GM12878 (cell line): ENCODE results near the gene SIGLEC10. TPM values are rescaled to one million over a fixed set of nuclear protein-coding genes. Genes with fewer than 3 reads are reported as not detected.

Experiments used
- BHLHE40 ChIP-seq, 2 experiments: fragments of 450-650 bp in 1 of 2; IDR thresholded peaks; 2 replicates each; pipeline ENCODE4 v1.6.1; 2011 to 2017; ENCODE audit warnings: low read depth in 2 of 2, borderline replicate concordance in 1 of 2, improper control_type of control experiment in 1 of 2, low read length in 1 of 2, mild to moderate bottlenecking in 1 of 2
- E4F1 ChIP-seq: fragments of 450-650 bp; IDR thresholded peaks from 2 replicates; pipeline ENCODE4 v1.6.1; 2018; ENCODE audit warnings: borderline replicate concordance, mild to moderate bottlenecking; ENCODE audit not compliant: partially characterized antibody
- GABPA ChIP-seq: IDR thresholded peaks from 2 replicates; pipeline ENCODE4 v1.6.1; 2014; ENCODE audit warnings: antibody characterized with exemption, low read depth, mild to moderate bottlenecking, inconsistent platforms
- KLF5 ChIP-seq: fragments of 450-650 bp; IDR thresholded peaks from 2 replicates; pipeline ENCODE4 v1.6.1; 2014; ENCODE audit warnings: mild to moderate bottlenecking; ENCODE audit not compliant: partially characterized antibody
- MXI1 ChIP-seq: fragments of 150-350 bp; IDR thresholded peaks from 2 replicates; pipeline ENCODE4 v1.6.1; 2011; ENCODE audit warnings: low read depth, mild to moderate bottlenecking, inconsistent platforms, low read length, improper control_type of control experiment
- NFYB ChIP-seq: IDR thresholded peaks from 2 replicates; pipeline ENCODE4 v1.6.1; 2011; ENCODE audit warnings: low read depth, mild to moderate bottlenecking, low read length, improper control_type of control experiment, moderate library complexity; ENCODE audit not compliant: insufficient read depth
- NR2F1 ChIP-seq: fragments of 450-650 bp; conservative IDR thresholded peaks from 2 replicates; pipeline ENCODE4 v1.6.1; 2017; ENCODE audit warnings: mild to moderate bottlenecking
- PBX3 ChIP-seq: IDR thresholded peaks from 2 replicates; pipeline ENCODE4 v1.6.1; 2011; ENCODE audit warnings: mild to moderate bottlenecking, low read depth, low read length, moderate library complexity; ENCODE audit not compliant: insufficient replicate concordance
- REST ChIP-seq: IDR thresholded peaks from 2 replicates; pipeline ENCODE4 v1.6.1; 2012; ENCODE audit warnings: mild to moderate bottlenecking, low read depth, low read length
- SKIL ChIP-seq: fragments of 450-650 bp; IDR thresholded peaks from 2 replicates; pipeline ENCODE4 v1.6.1; 2017; ENCODE audit warnings: mild to moderate bottlenecking, low read depth, inconsistent platforms; ENCODE audit not compliant: poor library complexity, severe bottlenecking
- SMC3 ChIP-seq: IDR thresholded peaks from 2 replicates; pipeline ENCODE4 v1.6.1; 2011; ENCODE audit warnings: low read length, improper control_type of control experiment, borderline replicate concordance
- USF2 ChIP-seq: IDR thresholded peaks from 2 replicates; pipeline ENCODE4 v1.6.1; 2011; ENCODE audit warnings: low read depth, low read length, improper control_type of control experiment, borderline replicate concordance
- polyA plus RNA-seq, 11 experiments: library from polyadenylated mRNA; depleted of rRNA in 4 of 11; unstranded in 6 of 11; stranded (reverse) in 5 of 11; fragments of >200 nt; fragmentation: Nextera tagmentation in 4 of 11; fragmentation: Illumina TruSeq in 1 of 11; extraction: Ambion mirVana in 4 of 11; extraction: Trizol in 1 of 11; gene quantifications; 1 replicate in 1 of 11; 2 replicates in 10 of 11; pipeline versions ENCODE4 v1.2.1 to v1.2.3, GENCODE V29; 2011 to 2016; ENCODE audit warnings: inconsistent platforms in 2 of 11, missing spikeins in 2 of 11, low read depth in 1 of 11
- total RNA-seq, 4 experiments: library from RNA; depleted of rRNA in 3 of 4; stranded (reverse); fragments of >200 nt in 3 of 4; fragmentation: Illumina TruSeq in 1 of 4; extraction: Trizol in 1 of 4; gene quantifications; 2 replicates each; pipeline versions ENCODE4 v1.2.1 to v1.2.3, GENCODE V29; 2013 to 2021

SIGLEC10 gene
- total and polyA plus RNA-seq, 10 of the 15 experiments (the other 5 are each of a cell fraction or from before 2014, with no cell fraction given) = 2.3 to 16.8 (median 7.8) TPM

GRCh38 chr19:51365965-51366388, 51.5 kb downstream of the SIGLEC10 start, which contains the start of gene ETFB (continued):
- no peak for TF ChIP-seq SMC3
- TF ChIP-seq NR2F1 = peak; percentile 84; the same call in 1 of the 2 replicates
- TF ChIP-seq MXI1 = peak; percentile 65
- peak in 1 of 2 experiments; percentile 69; a peak in 1 of 4 replicates for TF ChIP-seq BHLHE40 (IDR thresholded peaks at IDR 0.05; ENCODE audit: borderline replicate concordance in 1 of 2, low read depth in 2 of 2, low read length in 1 of 2)
- TF ChIP-seq PBX3 = no peak
- TF ChIP-seq E4F1 = no peak
- TF ChIP-seq KLF5 = no peak
- no peak for TF ChIP-seq NFYB
- TF ChIP-seq USF2 = no peak
- TF ChIP-seq GABPA = no peak
- TF ChIP-seq REST = no peak
- TF ChIP-seq SKIL = peak; percentile 24
